Lower leg skin (tissue), 3 donors: ENCODE data around the gene EMC8.

Source experiments
- CTCF ChIP-seq, 3 donors: fragments of 450-650 bp; IDR thresholded peaks; one replicate each; pipeline ENCODE4 v1.5.1; 2016; ENCODE audit warnings: antibody characterized with exemption in 3 of 3, mild to moderate bottlenecking in 3 of 3, moderate library complexity in 2 of 3
- POLR2A ChIP-seq, 2 donors: fragments of 450-650 bp; IDR thresholded peaks; one replicate each; pipeline ENCODE4 v1.6.1; 2016 to 2017; ENCODE audit warnings: antibody characterized with exemption in 2 of 2, mild to moderate bottlenecking in 1 of 2, moderate library complexity in 1 of 2

- TF ChIP-seq CTCF (IDR thresholded peaks at IDR 0.05) (no peak), POLR2A (IDR thresholded peaks at IDR 0.05) (no peak)
These were observed 46.6 kb downstream of the EMC8 start for GRCh38 chr16:85752511-85753420.
